SK-N-SH treated with all-trans-retinoic acid at 6 μM for 48 hours (cell line): ENCODE results near the gene RER1.

Experiments
- ATAC-seq: fragments of 200-7000 bp; cut with Tn5 transposase; 3 replicates; pipeline ENCODE4 v1.9.1; 2020; ENCODE audit warnings: mild to moderate bottlenecking, moderate library complexity
- ARNTL ChIP-seq: fragments of 450-650 bp; formaldehyde crosslinking; IDR thresholded peaks from 2 replicates; pipeline ENCODE4 v1.5.0; 2020; ENCODE audit warnings: low read depth, mild to moderate bottlenecking, moderate library complexity, borderline replicate concordance
- BACH2 ChIP-seq: fragments of 250-450 bp; sonication (Bioruptor Pico); IDR thresholded peaks from 2 replicates; pipeline ENCODE4 v1.9.0; 2021; ENCODE audit warnings: mild to moderate bottlenecking, borderline replicate concordance
- CSDC2 ChIP-seq: fragments of 250-450 bp; sonication (Bioruptor Pico); IDR thresholded peaks from 2 replicates; pipeline ENCODE4 v1.5.0; 2020; ENCODE audit warnings: mild to moderate bottlenecking, moderate library complexity
- ISL1 ChIP-seq: fragments of 250-450 bp; sonication (Bioruptor Pico); IDR thresholded peaks from 2 replicates; pipeline ENCODE4 v2.1.2; 2022; ENCODE audit warnings: mild to moderate bottlenecking, moderate library complexity
- OSR1 ChIP-seq: fragments of 250-450 bp; sonication (Bioruptor Pico); IDR thresholded peaks from 2 replicates; pipeline ENCODE4 v1.8.0; 2022; ENCODE audit warnings: moderate library complexity, mild to moderate bottlenecking, inconsistent platforms
- PPARA ChIP-seq: fragments of 250-450 bp; sonication (Bioruptor Pico); IDR thresholded peaks from 2 replicates; pipeline ENCODE4 v1.5.0; 2020; ENCODE audit warnings: mild to moderate bottlenecking, borderline replicate concordance
- RARB ChIP-seq: fragments of 250-450 bp; sonication (Bioruptor Pico); IDR thresholded peaks from 2 replicates; pipeline ENCODE4 v1.8.0; 2021; ENCODE audit warnings: mild to moderate bottlenecking, moderate library complexity
- SNAI2 ChIP-seq: fragments of 250-450 bp; sonication (Bioruptor Pico); IDR thresholded peaks from 2 replicates; pipeline ENCODE4 v1.5.0; 2020; ENCODE audit warnings: mild to moderate bottlenecking, moderate library complexity
- TCF4 ChIP-seq: fragments of 250-450 bp; sonication (Bioruptor Pico); IDR thresholded peaks from 2 replicates; pipeline ENCODE4 v1.8.0; 2021; ENCODE audit warnings: mild to moderate bottlenecking, moderate library complexity, borderline replicate concordance
- TOX ChIP-seq: fragments of 250-450 bp; sonication (Bioruptor Pico); IDR thresholded peaks from 2 replicates; pipeline ENCODE4 v1.8.0; 2021; ENCODE audit warnings: mild to moderate bottlenecking, moderate library complexity, borderline replicate concordance
- ZC3H10 ChIP-seq: fragments of 250-450 bp; sonication (Bioruptor Pico); IDR thresholded peaks from 2 replicates; pipeline ENCODE4 v1.5.1; 2021; ENCODE audit warnings: mild to moderate bottlenecking, moderate library complexity
- ZFP3 ChIP-seq: fragments of 250-450 bp; sonication (Bioruptor Pico); IDR thresholded peaks from 2 replicates; pipeline ENCODE4 v1.5.0; 2020; ENCODE audit warnings: mild to moderate bottlenecking, moderate library complexity
- ZNF565 ChIP-seq: fragments of 450-650 bp; formaldehyde crosslinking; conservative IDR thresholded peaks from 2 replicates; pipeline ENCODE4 v1.5.0; 2020; ENCODE audit warnings: low read depth, mild to moderate bottlenecking, moderate library complexity
- ZNF70 ChIP-seq: fragments of 450-650 bp; formaldehyde crosslinking; IDR thresholded peaks from 2 replicates; pipeline ENCODE4 v1.5.0; 2020; ENCODE audit warnings: mild to moderate bottlenecking, moderate library complexity
- ZNF8 ChIP-seq: fragments of 450-650 bp; formaldehyde crosslinking; IDR thresholded peaks from 2 replicates; pipeline ENCODE4 v1.5.0; 2020; ENCODE audit warnings: mild to moderate bottlenecking, moderate library complexity
- TF ChIP-seq, protein P1 (sequence below): fragments of 250-450 bp; sonication (Bioruptor Pico); IDR thresholded peaks from 2 replicates; pipeline ENCODE4 v1.5.1; 2021; ENCODE audit warnings: mild to moderate bottlenecking, moderate library complexity
- TF ChIP-seq, protein P2 (sequence below): fragments of 250-450 bp; sonication (Bioruptor Pico); IDR thresholded peaks from 2 replicates; pipeline ENCODE4 v1.8.0; 2020; ENCODE audit warnings: mild to moderate bottlenecking, moderate library complexity, borderline replicate concordance
- TF ChIP-seq, protein P3 (sequence below): fragments of 250-450 bp; sonication (Bioruptor Pico); IDR thresholded peaks from 2 replicates; pipeline ENCODE4 v1.5.1; 2020; ENCODE audit warnings: low read depth, mild to moderate bottlenecking, moderate library complexity
- TF ChIP-seq, protein P4 (sequence below): fragments of 250-450 bp; sonication (Bioruptor Pico); IDR thresholded peaks from 2 replicates; pipeline ENCODE4 v1.5.0; 2020; ENCODE audit warnings: mild to moderate bottlenecking, moderate library complexity
- TF ChIP-seq, protein P5 (sequence below): fragments of 250-450 bp; sonication (Bioruptor Pico); IDR thresholded peaks from 2 replicates; pipeline ENCODE4 v1.8.0; 2021; ENCODE audit warnings: low read depth, mild to moderate bottlenecking, moderate library complexity, borderline replicate concordance

Gene RER1

DNA sequence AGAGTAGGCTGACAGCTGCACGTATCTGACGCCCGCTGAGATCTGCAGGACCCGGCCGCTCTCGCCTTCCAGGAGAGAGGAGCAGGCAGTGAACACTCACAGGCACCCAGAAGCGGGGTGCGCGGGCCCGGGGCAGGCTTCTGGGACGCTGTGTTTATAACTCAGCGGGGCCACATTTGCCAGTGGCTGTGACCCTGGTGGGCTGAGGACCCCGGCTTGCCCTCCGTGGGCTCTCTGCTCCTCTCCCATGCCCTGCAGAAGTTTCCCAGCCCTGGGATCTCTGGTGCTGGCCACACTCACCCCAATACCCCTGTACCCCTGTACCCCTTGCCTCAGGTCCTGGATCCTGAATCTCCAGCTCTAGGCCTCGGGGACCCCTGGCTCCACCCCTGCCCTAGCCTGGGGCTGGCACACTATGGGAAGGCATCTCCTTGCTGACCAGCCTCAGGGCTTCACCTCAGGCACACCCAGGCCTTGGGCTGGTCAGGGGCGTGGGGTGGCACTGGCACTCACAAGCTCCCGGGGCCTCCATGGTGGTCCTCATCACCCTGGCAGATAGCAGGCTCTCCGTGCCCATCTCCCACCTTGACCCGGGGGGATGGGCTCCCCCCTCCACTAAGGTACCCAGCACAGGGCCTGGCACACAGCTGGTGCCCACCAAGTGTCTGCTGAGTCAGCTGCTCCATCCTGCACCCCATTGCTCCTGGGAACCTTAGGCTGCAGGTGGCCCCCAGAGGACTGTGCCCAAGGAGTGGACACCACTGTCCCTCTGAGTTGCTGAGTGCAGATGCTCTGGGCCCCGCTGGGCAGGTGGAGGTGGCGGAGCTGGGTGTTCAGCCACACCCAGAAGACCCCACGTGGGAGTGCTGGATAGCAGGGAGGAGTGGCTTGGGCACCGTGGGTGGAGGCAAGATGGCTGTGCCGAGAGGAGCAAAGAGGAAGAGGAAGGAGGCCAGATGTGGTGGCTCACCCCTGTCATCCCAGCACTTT, 32.7 kb upstream of the RER1 start:
- ATAC-seq: no peak
- TF ChIP-seq, protein P1, sequence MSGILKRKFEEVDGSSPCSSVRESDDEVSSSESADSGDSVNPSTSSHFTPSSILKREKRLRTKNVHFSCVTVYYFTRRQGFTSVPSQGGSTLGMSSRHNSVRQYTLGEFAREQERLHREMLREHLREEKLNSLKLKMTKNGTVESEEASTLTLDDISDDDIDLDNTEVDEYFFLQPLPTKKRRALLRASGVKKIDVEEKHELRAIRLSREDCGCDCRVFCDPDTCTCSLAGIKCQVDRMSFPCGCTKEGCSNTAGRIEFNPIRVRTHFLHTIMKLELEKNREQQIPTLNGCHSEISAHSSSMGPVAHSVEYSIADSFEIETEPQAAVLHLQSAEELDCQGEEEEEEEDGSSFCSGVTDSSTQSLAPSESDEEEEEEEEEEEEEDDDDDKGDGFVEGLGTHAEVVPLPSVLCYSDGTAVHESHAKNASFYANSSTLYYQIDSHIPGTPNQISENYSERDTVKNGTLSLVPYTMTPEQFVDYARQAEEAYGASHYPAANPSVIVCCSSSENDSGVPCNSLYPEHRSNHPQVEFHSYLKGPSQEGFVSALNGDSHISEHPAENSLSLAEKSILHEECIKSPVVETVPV: no peak
- TF ChIP-seq ZFP3 (CRISPR knock-in tag): no peak
- TF ChIP-seq TOX (CRISPR knock-in tag): no peak
- no peak for TF ChIP-seq SNAI2 (CRISPR knock-in tag)
- no peak for TF ChIP-seq RARB (CRISPR knock-in tag)
- TF ChIP-seq ARNTL: no peak
- TF ChIP-seq ZNF8: no peak
- no peak for TF ChIP-seq ZNF70 (CRISPR knock-in tag)
- TF ChIP-seq, protein P2, sequence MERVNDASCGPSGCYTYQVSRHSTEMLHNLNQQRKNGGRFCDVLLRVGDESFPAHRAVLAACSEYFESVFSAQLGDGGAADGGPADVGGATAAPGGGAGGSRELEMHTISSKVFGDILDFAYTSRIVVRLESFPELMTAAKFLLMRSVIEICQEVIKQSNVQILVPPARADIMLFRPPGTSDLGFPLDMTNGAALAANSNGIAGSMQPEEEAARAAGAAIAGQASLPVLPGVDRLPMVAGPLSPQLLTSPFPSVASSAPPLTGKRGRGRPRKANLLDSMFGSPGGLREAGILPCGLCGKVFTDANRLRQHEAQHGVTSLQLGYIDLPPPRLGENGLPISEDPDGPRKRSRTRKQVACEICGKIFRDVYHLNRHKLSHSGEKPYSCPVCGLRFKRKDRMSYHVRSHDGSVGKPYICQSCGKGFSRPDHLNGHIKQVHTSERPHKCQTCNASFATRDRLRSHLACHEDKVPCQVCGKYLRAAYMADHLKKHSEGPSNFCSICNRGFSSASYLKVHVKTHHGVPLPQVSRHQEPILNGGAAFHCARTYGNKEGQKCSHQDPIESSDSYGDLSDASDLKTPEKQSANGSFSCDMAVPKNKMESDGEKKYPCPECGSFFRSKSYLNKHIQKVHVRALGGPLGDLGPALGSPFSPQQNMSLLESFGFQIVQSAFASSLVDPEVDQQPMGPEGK (CRISPR knock-in tag): no peak
- TF ChIP-seq, protein P3, sequence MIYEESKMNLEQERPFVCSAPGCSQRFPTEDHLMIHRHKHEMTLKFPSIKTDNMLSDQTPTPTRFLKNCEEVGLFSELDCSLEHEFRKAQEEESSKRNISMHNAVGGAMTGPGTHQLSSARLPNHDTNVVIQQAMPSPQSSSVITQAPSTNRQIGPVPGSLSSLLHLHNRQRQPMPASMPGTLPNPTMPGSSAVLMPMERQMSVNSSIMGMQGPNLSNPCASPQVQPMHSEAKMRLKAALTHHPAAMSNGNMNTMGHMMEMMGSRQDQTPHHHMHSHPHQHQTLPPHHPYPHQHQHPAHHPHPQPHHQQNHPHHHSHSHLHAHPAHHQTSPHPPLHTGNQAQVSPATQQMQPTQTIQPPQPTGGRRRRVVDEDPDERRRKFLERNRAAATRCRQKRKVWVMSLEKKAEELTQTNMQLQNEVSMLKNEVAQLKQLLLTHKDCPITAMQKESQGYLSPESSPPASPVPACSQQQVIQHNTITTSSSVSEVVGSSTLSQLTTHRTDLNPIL (CRISPR knock-in tag): no peak
- TF ChIP-seq OSR1 (CRISPR knock-in tag): no peak

DNA sequence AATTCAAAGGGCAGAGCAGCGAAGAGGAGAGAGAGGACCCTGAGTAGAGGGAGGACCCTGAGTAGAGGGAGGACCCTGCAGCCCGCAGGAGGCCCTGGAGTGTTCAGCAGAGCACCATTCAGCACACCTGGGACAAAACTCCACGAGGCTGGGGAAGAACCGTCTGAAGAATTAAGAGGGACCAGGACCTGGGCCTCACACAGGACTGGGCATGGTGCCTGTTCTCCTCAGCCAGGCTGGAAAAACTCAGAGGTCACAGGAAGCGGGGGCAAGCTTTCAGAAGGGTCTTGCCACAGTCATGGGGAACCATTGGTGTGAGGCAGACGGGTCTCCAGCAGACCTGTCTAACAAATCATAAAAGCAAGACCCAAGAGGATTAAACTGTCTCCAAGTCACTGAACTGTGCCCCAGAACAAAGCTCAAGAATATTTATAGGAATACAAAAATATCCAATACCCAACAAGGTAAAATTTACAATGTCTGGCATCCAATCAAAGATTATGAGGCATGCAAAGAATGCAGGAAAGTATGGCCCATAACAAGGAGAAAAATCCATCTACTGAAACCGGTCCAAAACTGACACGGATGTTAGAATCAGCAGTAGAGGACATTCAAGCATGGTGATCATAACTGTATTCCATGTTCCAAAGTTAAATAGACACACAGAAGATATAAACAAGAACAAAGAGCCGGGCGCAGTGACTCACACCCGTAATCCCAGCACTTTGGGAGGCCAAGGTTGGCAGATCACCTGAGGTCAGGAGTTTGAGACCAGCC, 30.9 kb upstream of the RER1 start:
- TF ChIP-seq ZFP3 (CRISPR knock-in tag) (no peak), ZNF8 (no peak), ZC3H10 (CRISPR knock-in tag) (no peak), ISL1 (no peak), PPARA (CRISPR knock-in tag) (no peak), BACH2 (CRISPR knock-in tag) (no peak), TCF4 (CRISPR knock-in tag) (no peak), ZNF70 (CRISPR knock-in tag) (no peak), CSDC2 (CRISPR knock-in tag) (no peak)
- TF ChIP-seq, protein P3 (CRISPR knock-in tag): no peak
- TF ChIP-seq, protein P4, sequence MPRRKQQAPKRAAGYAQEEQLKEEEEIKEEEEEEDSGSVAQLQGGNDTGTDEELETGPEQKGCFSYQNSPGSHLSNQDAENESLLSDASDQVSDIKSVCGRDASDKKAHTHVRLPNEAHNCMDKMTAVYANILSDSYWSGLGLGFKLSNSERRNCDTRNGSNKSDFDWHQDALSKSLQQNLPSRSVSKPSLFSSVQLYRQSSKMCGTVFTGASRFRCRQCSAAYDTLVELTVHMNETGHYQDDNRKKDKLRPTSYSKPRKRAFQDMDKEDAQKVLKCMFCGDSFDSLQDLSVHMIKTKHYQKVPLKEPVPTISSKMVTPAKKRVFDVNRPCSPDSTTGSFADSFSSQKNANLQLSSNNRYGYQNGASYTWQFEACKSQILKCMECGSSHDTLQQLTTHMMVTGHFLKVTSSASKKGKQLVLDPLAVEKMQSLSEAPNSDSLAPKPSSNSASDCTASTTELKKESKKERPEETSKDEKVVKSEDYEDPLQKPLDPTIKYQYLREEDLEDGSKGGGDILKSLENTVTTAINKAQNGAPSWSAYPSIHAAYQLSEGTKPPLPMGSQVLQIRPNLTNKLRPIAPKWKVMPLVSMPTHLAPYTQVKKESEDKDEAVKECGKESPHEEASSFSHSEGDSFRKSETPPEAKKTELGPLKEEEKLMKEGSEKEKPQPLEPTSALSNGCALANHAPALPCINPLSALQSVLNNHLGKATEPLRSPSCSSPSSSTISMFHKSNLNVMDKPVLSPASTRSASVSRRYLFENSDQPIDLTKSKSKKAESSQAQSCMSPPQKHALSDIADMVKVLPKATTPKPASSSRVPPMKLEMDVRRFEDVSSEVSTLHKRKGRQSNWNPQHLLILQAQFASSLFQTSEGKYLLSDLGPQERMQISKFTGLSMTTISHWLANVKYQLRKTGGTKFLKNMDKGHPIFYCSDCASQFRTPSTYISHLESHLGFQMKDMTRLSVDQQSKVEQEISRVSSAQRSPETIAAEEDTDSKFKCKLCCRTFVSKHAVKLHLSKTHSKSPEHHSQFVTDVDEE (CRISPR knock-in tag): no peak
- ATAC-seq: no peak

DNA sequence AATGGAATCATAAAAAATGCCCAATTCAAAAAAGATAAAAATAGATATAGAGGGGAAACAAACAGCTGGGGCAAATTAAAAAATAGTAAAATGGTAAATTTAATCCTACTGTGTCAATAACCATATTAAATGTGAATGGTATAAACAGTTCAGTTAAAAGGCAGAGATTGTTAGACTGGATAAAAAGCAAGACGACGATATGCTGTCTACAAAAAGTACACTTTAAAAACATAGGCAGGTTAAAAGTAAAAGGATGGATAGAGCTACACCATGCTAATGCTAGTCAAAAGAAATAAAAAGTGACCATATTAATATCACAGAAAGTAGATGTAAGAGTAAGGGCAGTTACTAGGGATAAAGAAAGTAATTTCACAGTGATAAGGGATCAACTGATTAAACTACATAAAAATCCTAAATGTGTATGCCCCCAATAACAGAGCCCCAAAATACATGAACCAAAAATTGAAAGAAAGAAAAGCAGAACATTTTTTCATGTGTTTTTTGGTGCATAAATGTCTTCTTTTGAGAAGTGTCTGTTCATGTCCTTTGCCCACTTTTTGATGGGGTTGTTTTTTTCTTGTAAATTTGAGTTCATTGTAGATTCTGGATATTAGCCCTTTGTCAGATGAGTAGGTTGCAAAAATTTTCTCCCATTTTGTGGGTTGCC, 27.7 kb upstream of the RER1 start:
- no peak for ATAC-seq
- TF ChIP-seq ZNF565 (CRISPR knock-in tag) (no peak), RARB (CRISPR knock-in tag) (no peak), TOX (CRISPR knock-in tag) (no peak), SNAI2 (CRISPR knock-in tag) (no peak), ZNF8 (no peak)
- TF ChIP-seq, protein P1: no peak
- TF ChIP-seq, protein P5, sequence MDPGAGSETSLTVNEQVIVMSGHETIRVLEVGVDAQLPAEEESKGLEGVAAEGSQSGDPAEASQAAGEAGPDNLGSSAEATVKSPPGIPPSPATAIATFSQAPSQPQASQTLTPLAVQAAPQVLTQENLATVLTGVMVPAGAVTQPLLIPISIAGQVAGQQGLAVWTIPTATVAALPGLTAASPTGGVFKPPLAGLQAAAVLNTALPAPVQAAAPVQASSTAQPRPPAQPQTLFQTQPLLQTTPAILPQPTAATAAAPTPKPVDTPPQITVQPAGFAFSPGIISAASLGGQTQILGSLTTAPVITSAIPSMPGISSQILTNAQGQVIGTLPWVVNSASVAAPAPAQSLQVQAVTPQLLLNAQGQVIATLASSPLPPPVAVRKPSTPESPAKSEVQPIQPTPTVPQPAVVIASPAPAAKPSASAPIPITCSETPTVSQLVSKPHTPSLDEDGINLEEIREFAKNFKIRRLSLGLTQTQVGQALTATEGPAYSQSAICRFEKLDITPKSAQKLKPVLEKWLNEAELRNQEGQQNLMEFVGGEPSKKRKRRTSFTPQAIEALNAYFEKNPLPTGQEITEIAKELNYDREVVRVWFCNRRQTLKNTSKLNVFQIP (CRISPR knock-in tag): no peak
